HFFc6 (cell line): ENCODE measurements around the gene TRIM23. TPM values are rescaled to one million over a fixed set of nuclear protein-coding genes. Genes with fewer than 3 reads are reported as not detected.
A peak's percentile ranks its signal among the peaks of the same experiment; 100 is the strongest.
"Not testable (repeated sequence)": the region's sequence is repeated elsewhere in the genome, so short reads cannot be mapped to it uniquely, and the experiment has no call there.

Source experiments
- DNase-seq: peaks from one replicate; pipeline ENCODE4 v3.0.0-alpha.2; 2018
- H3K27ac Mint-ChIP-seq: 2 replicates; pipeline ENCODE4 v1.8.0; 2020; ENCODE audit warnings: mild to moderate bottlenecking, mixed read lengths
- H3K27me3 Mint-ChIP-seq: 2 replicates; pipeline ENCODE4 v1.8.0; 2021; ENCODE audit warnings: mild to moderate bottlenecking, moderate library complexity, mixed read lengths; ENCODE audit not compliant: insufficient read depth
- H3K36me3 Mint-ChIP-seq: 2 replicates; pipeline ENCODE4 v1.8.0; 2021; ENCODE audit warnings: low read depth, mixed read lengths
- H3K4me1 Mint-ChIP-seq: 2 replicates; pipeline ENCODE4 v1.8.0; 2020; ENCODE audit warnings: low read depth, mixed read lengths
- H3K4me3 Mint-ChIP-seq: 2 replicates; pipeline ENCODE4 v1.8.0; 2020; ENCODE audit warnings: mild to moderate bottlenecking, moderate library complexity, mixed read lengths
- H3K9me3 Mint-ChIP-seq: 2 replicates; pipeline ENCODE4 v1.8.0; 2020; ENCODE audit warnings: mild to moderate bottlenecking, mixed read lengths
- CTCF ChIP-seq: fragments of 200-600 bp; sonication (generic); IDR thresholded peaks from 2 replicates; pipeline ENCODE4 v1.5.0; 2021; ENCODE audit warnings: antibody characterized with exemption, mild to moderate bottlenecking
- total RNA-seq, 6 experiments: library from RNA; stranded (reverse); fragmentation: NEBNext Ultra II Directional; extraction: Animal tissue kit (Norgen Biotek cat#: 25700); gene quantifications; 2 replicates in 1 of 6; 3 replicates in 5 of 6; pipeline ENCODE4 v1.2.3, GENCODE V29; 2021

The TRIM23 gene
- total RNA-seq, 6 experiments from 2014 or later, result 13.1 to 18.0 (median 15.9) TPM

- no peak for DNase-seq
- no peak overlapping the region for H3K27ac Mint-ChIP-seq
- no peak for TF ChIP-seq CTCF
- H3K36me3 Mint-ChIP-seq, result peaks cover 38% of the 10 kb centered on the region
- H3K27me3 Mint-ChIP-seq, result no peaks in the 10 kb centered on the region
- peaks cover 7% of the 10 kb centered on the region for H3K4me1 Mint-ChIP-seq
- no peak overlapping the region for H3K4me3 Mint-ChIP-seq
- no peaks in the 10 kb centered on the region for H3K9me3 Mint-ChIP-seq
Observed at GRCh38 chr5:65611524-65611923, 12.6 kb downstream of the TRIM23 start.

- H3K4me1 Mint-ChIP-seq, H3K27ac Mint-ChIP-seq, H3K27me3 Mint-ChIP-seq, DNase-seq, H3K4me3 Mint-ChIP-seq: not testable (repeated sequence)
- H3K36me3 Mint-ChIP-seq, result peaks cover 82% of the 10 kb centered on the region
- H3K9me3 Mint-ChIP-seq, result peaks cover 29% of the 10 kb centered on the region
Observed at GRCh38 chr5:65601761-65602160, 22.4 kb downstream of the TRIM23 start.

- Mint-ChIP-seq H3K4me1 (peaks cover 19% of the 10 kb centered on the region), H3K9me3 (no peaks in the 10 kb centered on the region), H3K27ac (no peak overlapping the region), H3K4me3 (no peak overlapping the region), H3K36me3 (peaks cover 28% of the 10 kb centered on the region), H3K27me3 (no peaks in the 10 kb centered on the region)
- DNase-seq, result no peak
- TF ChIP-seq CTCF, result peak; percentile 57
Observed at GRCh38 chr5:65588694-65589093, 35.4 kb downstream of the TRIM23 start.

- H3K4me1 Mint-ChIP-seq, result no peaks in the 10 kb centered on the region
- peaks cover 8% of the 10 kb centered on the region for H3K36me3 Mint-ChIP-seq
- no peak for DNase-seq
- no peak overlapping the region for H3K4me3 Mint-ChIP-seq
- TF ChIP-seq CTCF, result no peak
- no peak overlapping the region for H3K27ac Mint-ChIP-seq
- H3K27me3 Mint-ChIP-seq, result no peaks in the 10 kb centered on the region
- H3K9me3 Mint-ChIP-seq, result no peaks in the 10 kb centered on the region
Observed at GRCh38 chr5:65577141-65577540, 47.0 kb downstream of the TRIM23 start.

GRCh38 chr5:65570598-65571226 is 53.4 kb downstream of the TRIM23 start:
- H3K4me3 Mint-ChIP-seq, result no peak overlapping the region
- H3K27ac Mint-ChIP-seq, result no peak overlapping the region
- peaks cover 5% of the 10 kb centered on the region; the same call in 1 of the 2 replicates for H3K4me1 Mint-ChIP-seq
- H3K9me3 Mint-ChIP-seq, result no peaks in the 10 kb centered on the region
- no peak for DNase-seq
- no peaks in the 10 kb centered on the region for H3K27me3 Mint-ChIP-seq
- H3K36me3 Mint-ChIP-seq, result peaks cover 6% of the 10 kb centered on the region
- no peak for TF ChIP-seq CTCF

GRCh38 chr5:65566505-65566904 is 57.6 kb downstream of the TRIM23 start:
- Mint-ChIP-seq H3K4me1 (peaks cover 34% of the 10 kb centered on the region), H3K27me3 (no peaks in the 10 kb centered on the region; the same call in none of the 2 replicates), H3K36me3 (peaks cover 19% of the 10 kb centered on the region), H3K9me3 (no peaks in the 10 kb centered on the region), H3K4me3 (no peak overlapping the region; the same call in 1 of the 2 replicates), H3K27ac (no peak overlapping the region)
- DNase-seq, result no peak
- TF ChIP-seq CTCF, result no peak
